OCI-LY3 (cell line): Measurements from ENCODE around the gene SIK2.

ENCODE experiments used
- H2AFZ ChIP-seq: fragments of 200-600, 300-600 bp; shearing (Covaris generic); 2 replicates; pipeline ENCODE4 v1.6.0; 2014; ENCODE audit warnings: antibody characterized with exemption, low read depth, low read length
- H3K27ac ChIP-seq: fragments of 200-600, 300-600 bp; sonication (generic); 2 replicates; pipeline ENCODE4 v1.5.1; 2014; ENCODE audit warnings: mild to moderate bottlenecking, low read length, moderate library complexity, mixed read lengths
- H3K27me3 ChIP-seq: fragments of 200-600, 300-600 bp; sonication (generic); 2 replicates; pipeline ENCODE4 v1.6.1; 2014; ENCODE audit warnings: low read depth, low read length, mixed read lengths
- H3K36me3 ChIP-seq: fragments of 200-600, 300-600 bp; sonication (generic); replicated peaks from 2 replicates; pipeline ENCODE3; 2014; ENCODE audit warnings: low read depth, low read length, mixed read lengths
- H3K4me1 ChIP-seq: fragments of 300-600, 200-600 bp; sonication (generic); 2 replicates; pipeline ENCODE4 v1.6.1; 2014; ENCODE audit warnings: low read length, mixed read lengths
- H3K4me2 ChIP-seq: fragments of 200-600, 300-600 bp; sonication (generic); 2 replicates; pipeline ENCODE4 v1.6.1; 2014; ENCODE audit warnings: low read length, mixed read lengths
- H3K4me3 ChIP-seq: fragments of 300-600, 200-600 bp; sonication (generic); 2 replicates; pipeline ENCODE4 v1.5.1; 2014; ENCODE audit warnings: antibody characterized with exemption, mild to moderate bottlenecking, low read length, moderate library complexity
- H3K79me2 ChIP-seq: fragments of 300-600, 200-600 bp; shearing (Covaris generic); 2 replicates; pipeline ENCODE4 v1.6.1; 2014; ENCODE audit warnings: mild to moderate bottlenecking, low read length, mixed read lengths
- H3K9ac ChIP-seq: fragments of 300-600, 200-600 bp; shearing (Covaris generic); 2 replicates; pipeline ENCODE4 v1.6.0; 2014; ENCODE audit warnings: mild to moderate bottlenecking, low read length, moderate library complexity
- H3K9me3 ChIP-seq: fragments of 200-600, 300-600 bp; shearing (Covaris generic); 2 replicates; pipeline ENCODE4 v1.6.1; 2014; ENCODE audit warnings: low read length, mixed read lengths; ENCODE audit not compliant: insufficient read depth
- H4K20me1 ChIP-seq: fragments of 200-600, 300-600 bp; sonication (generic); 2 replicates; pipeline ENCODE4 v1.6.1; 2016; ENCODE audit warnings: low read length, mixed read lengths; ENCODE audit not compliant: insufficient read depth
- EZH2phosphoT487 ChIP-seq: fragments of 200-600 bp; shearing (Covaris generic); IDR thresholded peaks from 2 replicates; pipeline ENCODE4 v1.6.1; 2018; ENCODE audit warnings: antibody characterized with exemption, mixed run types, low read depth
- TF ChIP-seq, protein P1 (sequence below): fragments of 200-600, 300-600 bp; sonication (generic); IDR thresholded peaks from 2 replicates; pipeline ENCODE4 v1.5.1; 2014; ENCODE audit warnings: antibody characterized with exemption, low read length, low read depth

Gene SIK2

DNA sequence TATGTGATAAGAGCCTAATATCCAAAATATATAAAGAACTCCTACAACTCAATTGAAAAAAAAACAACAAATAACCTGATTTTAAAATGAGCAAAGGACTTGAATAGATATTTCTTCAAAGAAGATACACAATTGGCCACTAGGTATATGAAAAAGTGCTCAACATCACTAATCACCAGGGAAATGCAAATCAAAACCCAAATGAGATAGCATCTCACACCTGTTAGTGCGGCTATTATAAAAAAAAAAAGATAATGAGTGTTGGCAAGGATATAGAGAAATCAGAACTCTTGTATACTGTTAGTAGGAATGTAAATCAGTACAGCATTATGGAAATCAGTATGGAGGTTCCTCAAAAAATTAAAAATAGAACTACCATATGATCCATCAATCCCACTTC is 5.9 kb upstream of the SIK2 start:
- Histone ChIP-seq H3K4me3 (no peak overlapping the region), H3K9ac (no peak overlapping the region), H3K79me2 (no peaks in the 10 kb centered on the region), H3K4me2 (no peak overlapping the region), H3K4me1 (peaks cover 27% of the 10 kb centered on the region), H3K27ac (no peak overlapping the region), H3K27me3 (0 out of 2 replicates have a peak, but pooled peaks cover 5% of the 10 kb centered on the region), H4K20me1 (no peaks in the 10 kb centered on the region), H2AFZ (no peak overlapping the region), H3K36me3 (no peaks in the 10 kb centered on the region), H3K9me3 (no peaks in the 10 kb centered on the region)
- TF ChIP-seq, protein P1, sequence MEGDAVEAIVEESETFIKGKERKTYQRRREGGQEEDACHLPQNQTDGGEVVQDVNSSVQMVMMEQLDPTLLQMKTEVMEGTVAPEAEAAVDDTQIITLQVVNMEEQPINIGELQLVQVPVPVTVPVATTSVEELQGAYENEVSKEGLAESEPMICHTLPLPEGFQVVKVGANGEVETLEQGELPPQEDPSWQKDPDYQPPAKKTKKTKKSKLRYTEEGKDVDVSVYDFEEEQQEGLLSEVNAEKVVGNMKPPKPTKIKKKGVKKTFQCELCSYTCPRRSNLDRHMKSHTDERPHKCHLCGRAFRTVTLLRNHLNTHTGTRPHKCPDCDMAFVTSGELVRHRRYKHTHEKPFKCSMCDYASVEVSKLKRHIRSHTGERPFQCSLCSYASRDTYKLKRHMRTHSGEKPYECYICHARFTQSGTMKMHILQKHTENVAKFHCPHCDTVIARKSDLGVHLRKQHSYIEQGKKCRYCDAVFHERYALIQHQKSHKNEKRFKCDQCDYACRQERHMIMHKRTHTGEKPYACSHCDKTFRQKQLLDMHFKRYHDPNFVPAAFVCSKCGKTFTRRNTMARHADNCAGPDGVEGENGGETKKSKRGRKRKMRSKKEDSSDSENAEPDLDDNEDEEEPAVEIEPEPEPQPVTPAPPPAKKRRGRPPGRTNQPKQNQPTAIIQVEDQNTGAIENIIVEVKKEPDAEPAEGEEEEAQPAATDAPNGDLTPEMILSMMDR: no peak
- no peak for TF ChIP-seq EZH2phosphoT487

DNA sequence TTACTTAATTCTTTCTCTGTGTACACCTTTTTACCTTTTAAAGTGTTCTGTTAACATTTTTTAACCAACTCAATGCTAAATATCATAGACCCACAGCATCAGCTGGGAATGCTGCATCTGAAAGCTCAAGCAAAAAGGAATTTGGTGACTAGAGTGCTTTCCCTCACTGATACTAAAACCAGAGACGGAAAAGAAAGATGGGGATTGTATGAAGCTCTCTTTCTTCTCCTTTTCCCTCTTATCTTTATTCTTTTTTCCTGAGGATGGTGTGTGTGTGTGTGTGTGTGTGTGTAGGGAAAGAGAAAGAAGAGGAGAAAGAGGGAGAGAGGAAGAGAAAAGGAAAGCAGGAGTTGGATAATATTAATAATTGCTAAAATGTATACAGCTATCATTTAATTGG is 4.1 kb upstream of the SIK2 start:
- Histone ChIP-seq H4K20me1 (peaks cover under 1% of the 10 kb centered on the region; the same call in 1 of the 2 replicates), H3K4me2 (peak overlapping the region; percentile 78), H3K4me3 (no peak overlapping the region; the same call in 1 of the 2 replicates), H3K9me3 (no peaks in the 10 kb centered on the region), H3K36me3 (no peaks in the 10 kb centered on the region), H3K9ac (0 out of 2 replicates have a peak overlapping the region, but pooled peaks have one; percentile 40), H3K27ac (no peak overlapping the region), H3K4me1 (peaks cover 30% of the 10 kb centered on the region), H2AFZ (peak overlapping the region; percentile 96; the same call in 1 of the 2 replicates), H3K27me3 (0 out of 2 replicates have a peak, but pooled peaks cover 5% of the 10 kb centered on the region), H3K79me2 (peaks cover 7% of the 10 kb centered on the region)
- no peak for TF ChIP-seq EZH2phosphoT487
- TF ChIP-seq, protein P1: no peak

DNA sequence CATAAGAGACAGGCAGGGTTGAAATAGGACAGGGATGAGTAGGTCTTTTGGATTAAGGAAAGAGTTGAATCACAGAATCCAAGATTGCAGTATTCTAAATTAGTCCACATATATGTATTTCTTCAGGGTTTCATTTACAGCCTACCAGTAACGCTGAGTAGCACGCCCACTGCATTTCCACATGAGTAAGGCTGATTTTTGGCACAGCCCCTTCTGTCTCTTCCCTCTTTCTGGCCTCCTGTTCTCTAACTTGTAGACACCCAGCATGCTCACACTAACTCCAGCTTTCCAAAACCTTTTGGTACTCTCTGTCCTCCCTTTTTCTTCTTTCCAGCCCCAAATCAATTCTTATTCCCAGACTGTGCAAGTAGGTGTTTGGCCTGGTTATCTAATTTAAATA is 3.7 kb upstream of the SIK2 start:
- Histone ChIP-seq H3K4me3 (no peak overlapping the region), H3K27ac (no peak overlapping the region), H3K4me2 (no peak overlapping the region), H3K9me3 (no peaks in the 10 kb centered on the region), H2AFZ (no peak overlapping the region), H3K9ac (no peak overlapping the region), H4K20me1 (peaks cover 5% of the 10 kb centered on the region; the same call in 1 of the 2 replicates), H3K36me3 (no peaks in the 10 kb centered on the region), H3K27me3 (0 out of 2 replicates have a peak, but pooled peaks cover 5% of the 10 kb centered on the region), H3K4me1 (peaks cover 32% of the 10 kb centered on the region), H3K79me2 (peaks cover 11% of the 10 kb centered on the region)
- no peak for TF ChIP-seq EZH2phosphoT487
- TF ChIP-seq, protein P1: no peak

DNA sequence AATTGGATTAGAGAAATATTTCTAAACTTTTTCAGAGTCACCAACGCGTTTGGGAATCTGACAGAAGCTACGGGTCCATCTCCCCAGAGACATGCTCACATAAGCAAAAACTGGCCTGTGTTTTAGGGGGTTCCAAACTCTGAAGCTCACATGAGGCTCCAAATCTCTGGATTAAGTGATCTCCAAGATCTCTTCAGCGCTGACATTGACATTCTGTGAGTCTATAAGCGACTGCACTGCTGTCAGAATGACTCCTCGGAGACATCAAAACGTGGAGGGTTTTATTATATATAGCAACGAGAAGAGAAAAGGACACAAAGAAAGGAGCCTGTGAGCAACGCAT is 642 bp upstream of the SIK2 start:
- H2AFZ ChIP-seq: peak overlapping the region; percentile 97
- H3K4me1 ChIP-seq: peaks cover 34% of the 10 kb centered on the region
- H3K79me2 ChIP-seq: peaks cover 39% of the 10 kb centered on the region
- peaks cover 27% of the 10 kb centered on the region for H4K20me1 ChIP-seq
- H3K4me2 ChIP-seq: peak overlapping the region; percentile 99
- H3K36me3 ChIP-seq: no peaks in the 10 kb centered on the region
- peak overlapping the region; percentile 79 for H3K9ac ChIP-seq
- H3K9me3 ChIP-seq: no peaks in the 10 kb centered on the region
- peak overlapping the region; percentile 84 for H3K4me3 ChIP-seq
- no peaks in the 10 kb centered on the region for H3K27me3 ChIP-seq
- H3K27ac ChIP-seq: peak overlapping the region; percentile 52
- TF ChIP-seq EZH2phosphoT487: no peak
- TF ChIP-seq, protein P1: no peak
